HCT116 (cell line): ENCODE data around the gene EPHB4. TPM values are rescaled to one million over a fixed set of nuclear protein-coding genes. Genes with fewer than 3 reads are reported as not detected.

ENCODE experiments used
- ATAC-seq: fragments of 200-7000 bp; cut with Tn5 transposase; 2 replicates; pipeline ENCODE4 v1.9.1; 2020; ENCODE audit warnings: mild to moderate bottlenecking, moderate library complexity
- BruUV-seq: library from RNA; stranded (reverse); fragments of 400-500 nt; replicated peaks from 2 replicates; lab custom pipeline; 2021; lab: Mats Ljungman, UMichigan
- CTCF ChIA-PET: fragments of 300-600 bp; sonication (Branson Sonifier 250); formaldehyde crosslinking; loops from one replicate; lab custom pipeline; 2021; ENCODE audit warnings: antibody characterized with exemption; lab: Charles Lee
- POLR2A ChIA-PET: fragments of 300-600, 350-600 bp; sonication (Branson Sonifier 250); formaldehyde crosslinking; loops from one replicate; lab custom pipeline; 2021; ENCODE audit warnings: antibody characterized with exemption; lab: Charles Lee
- RAD21 ChIA-PET, 2 experiments: fragments of 300-600 bp; sonication (Branson Sonifier 250); formaldehyde crosslinking; loops; one replicate each; lab custom pipeline; 2023; ENCODE audit warnings: low total read pairs in 2 of 2; ENCODE audit not compliant: uncharacterized antibody in 2 of 2, unreplicated experiment in 2 of 2, low non-redundant PET in 1 of 2; lab: Charles Lee
- DNase-seq: peaks from one replicate; pipeline ENCODE4 v3.0.0-alpha.2; 2010; ENCODE audit warnings: low read depth, low spot score
- H2AFZ ChIP-seq: fragments of 200-600 bp; shearing (Covaris generic), sonication (generic); 2 replicates; pipeline ENCODE4 v1.6.1; 2017; ENCODE audit warnings: low read depth, mixed run types, mixed read lengths, antibody characterized with exemption, low read length; ENCODE audit not compliant: poor library complexity, severe bottlenecking
- H3K27ac ChIP-seq: 2 replicates; pipeline ENCODE4 v1.5.1; 2012; ENCODE audit warnings: low read depth, low read length
- H3K27me3 ChIP-seq: fragments of 200-600 bp; sonication (generic); 2 replicates; pipeline ENCODE4 v1.6.1; 2016; ENCODE audit warnings: mixed run types, low read length, mixed read lengths; ENCODE audit not compliant: insufficient read depth
- H3K36me3 ChIP-seq, 2 experiments: fragments of 200-500 bp in 1 of 2; fragments of 200-600 bp in 1 of 2; sonication (Bioruptor generic) in 1 of 2; sonication (generic) in 1 of 2; 2 replicates each; pipeline versions ENCODE4 v1.5.1 to v1.6.1; 2014 to 2016; ENCODE audit warnings: low read length in 2 of 2, inconsistent platforms in 1 of 2, mixed read lengths in 1 of 2, mixed run types in 1 of 2; ENCODE audit not compliant: insufficient read depth in 2 of 2, control insufficient read depth in 1 of 2
- H3K4me1 ChIP-seq, 2 experiments: fragments of 200-600 bp in 1 of 2; sonication (generic) in 1 of 2; 2 replicates each; pipeline versions ENCODE4 v1.5.1 to v1.6.1; 2012 to 2017; ENCODE audit warnings: low read length in 2 of 2, inconsistent platforms in 1 of 2, mild to moderate bottlenecking in 1 of 2, mixed read lengths in 1 of 2, mixed run types in 1 of 2, moderate library complexity in 1 of 2; ENCODE audit not compliant: insufficient read depth in 2 of 2, control insufficient read depth in 1 of 2
- H3K4me2 ChIP-seq: fragments of 200-600 bp; sonication (generic); 2 replicates; pipeline ENCODE4 v1.6.1; 2017; ENCODE audit warnings: mixed run types, low read length, mixed read lengths
- H3K4me3 ChIP-seq, 2 experiments: fragments of 200-600 bp in 1 of 2; sonication (generic) in 1 of 2; replicated peaks in 1 of 2; 2 replicates each; pipeline ENCODE4 v1.5.1; 2011 to 2016; ENCODE audit warnings: low read length in 2 of 2, control low read depth in 1 of 2, low read depth in 1 of 2, mild to moderate bottlenecking in 1 of 2, mixed read lengths in 1 of 2, mixed run types in 1 of 2
- H3K79me2 ChIP-seq: fragments of 200-600 bp; sonication (generic); 2 replicates; pipeline ENCODE4 v1.6.1; 2017; ENCODE audit warnings: mild to moderate bottlenecking, mixed run types, low read length, moderate library complexity, mixed read lengths; ENCODE audit not compliant: insufficient read depth
- H3K9ac ChIP-seq: fragments of 200-600 bp; sonication (generic); 2 replicates; pipeline ENCODE4 v1.6.1; 2016; ENCODE audit warnings: low read length, mixed read lengths
- H3K9me2 ChIP-seq: fragments of 200-600 bp; sonication (generic), shearing (Covaris generic); 2 replicates; pipeline ENCODE4 v1.6.1; 2017; ENCODE audit warnings: mixed run types, mild to moderate bottlenecking, moderate library complexity; ENCODE audit not compliant: insufficient read depth
- H3K9me3 ChIP-seq, 2 experiments: fragments of 200-500 bp in 1 of 2; fragments of 200-600 bp in 1 of 2; sonication (Bioruptor generic) in 1 of 2; sonication (generic) in 1 of 2; 2 replicates each; pipeline ENCODE4 v1.6.1; 2014 to 2017; ENCODE audit warnings: low read length in 2 of 2, mixed read lengths in 2 of 2, inconsistent platforms in 1 of 2, low read depth in 1 of 2, mild to moderate bottlenecking in 1 of 2, mixed run types in 1 of 2, moderate library complexity in 1 of 2; ENCODE audit not compliant: control insufficient read depth in 1 of 2, insufficient read depth in 1 of 2
- H4K20me1 ChIP-seq: fragments of 200-600 bp; sonication (generic), shearing (Covaris generic); 2 replicates; pipeline ENCODE4 v1.6.1; 2017; ENCODE audit warnings: mixed run types, mild to moderate bottlenecking, moderate library complexity; ENCODE audit not compliant: insufficient read depth
- CEBPB ChIP-seq: IDR thresholded peaks from 2 replicates; pipeline ENCODE4 v1.6.1; 2012; ENCODE audit warnings: low read depth
- EGR1 ChIP-seq: IDR thresholded peaks from 2 replicates; pipeline ENCODE4 v1.6.1; 2012; ENCODE audit warnings: low read depth
- ELF1 ChIP-seq: IDR thresholded peaks from 2 replicates; pipeline ENCODE4 v1.6.1; 2012; ENCODE audit warnings: low read depth, borderline replicate concordance
- EZH2 ChIP-seq: fragments of 200-600 bp; sonication (generic); IDR thresholded peaks from 2 replicates; pipeline ENCODE4 v1.6.1; 2017; ENCODE audit warnings: antibody characterized with exemption, mixed run types
- EZH2phosphoT487 ChIP-seq: fragments of 200-600 bp; IDR thresholded peaks from 2 replicates; pipeline ENCODE4 v1.6.1; 2018; ENCODE audit warnings: antibody characterized with exemption, borderline replicate concordance
- FOSL1 ChIP-seq: IDR thresholded peaks from 2 replicates; pipeline ENCODE4 v1.6.1; 2012; ENCODE audit warnings: low read depth
- JUND ChIP-seq: IDR thresholded peaks from 2 replicates; pipeline ENCODE4 v1.6.1; 2012
- POLR2A ChIP-seq: IDR thresholded peaks from 2 replicates; pipeline ENCODE4 v1.7.0; 2011; ENCODE audit warnings: borderline replicate concordance; ENCODE audit not compliant: insufficient read depth, insufficient read length; ENCODE audit errors: extremely low read depth
- POLR2AphosphoS5 ChIP-seq: IDR thresholded peaks from 2 replicates; pipeline ENCODE4 v1.6.1; 2011; ENCODE audit warnings: mild to moderate bottlenecking, low read depth, low read length, moderate library complexity
- RAD21 ChIP-seq: IDR thresholded peaks from 2 replicates; pipeline ENCODE4 v1.6.1; 2012; ENCODE audit warnings: low read depth, mild to moderate bottlenecking
- SIN3A ChIP-seq: IDR thresholded peaks from 2 replicates; pipeline ENCODE4 v1.6.1; 2012; ENCODE audit warnings: low read depth
- SP1 ChIP-seq: IDR thresholded peaks from 2 replicates; pipeline ENCODE4 v1.6.1; 2012; ENCODE audit warnings: low read depth
- SRF ChIP-seq: IDR thresholded peaks from 2 replicates; pipeline ENCODE4 v1.6.1; 2012; ENCODE audit warnings: low read depth
- TCF7L2 ChIP-seq: IDR thresholded peaks from 2 replicates; pipeline ENCODE4 v1.7.0; 2011; ENCODE audit warnings: borderline replicate concordance, inconsistent platforms; ENCODE audit not compliant: insufficient read depth, insufficient read length; ENCODE audit errors: extremely low read depth
- YY1 ChIP-seq: IDR thresholded peaks from 2 replicates; pipeline ENCODE4 v1.6.1; 2011; ENCODE audit warnings: low read length, low read depth, moderate library complexity, mild to moderate bottlenecking; ENCODE audit not compliant: insufficient replicate concordance; ENCODE audit errors: extremely low read depth
- ZFX ChIP-seq: fragments of 450-650 bp; IDR thresholded peaks from 2 replicates; pipeline ENCODE4 v1.6.1; 2017
- ZNF274 ChIP-seq: fragments of 200-500 bp; sonication (Bioruptor generic); IDR thresholded peaks from 2 replicates; pipeline ENCODE4 v1.6.1; 2014; ENCODE audit warnings: mild to moderate bottlenecking, low read depth, low read length, inconsistent platforms
- intact Hi-C: fragments of 100-400 bp; cut with micrococcal nuclease; formaldehyde crosslinking; loops from 2 replicates; pipeline ENCODE4 v1.10.0; 2022
- total RNA-seq: library from RNA; stranded (reverse); gene quantifications from one replicate; pipeline ENCODE4 v1.2.1, GENCODE V29; 2021; ENCODE audit not compliant: unreplicated experiment
- TF ChIP-seq, protein P1 (sequence below): IDR thresholded peaks from 2 replicates; pipeline ENCODE4 v1.6.1; 2012
- TF ChIP-seq, protein P2 (sequence below): IDR thresholded peaks from 2 replicates; pipeline ENCODE4 v1.6.1; 2012; ENCODE audit warnings: low read depth
- TF ChIP-seq, protein P3 (sequence below): IDR thresholded peaks from 2 replicates; pipeline ENCODE4 v1.6.1; 2012
- TF ChIP-seq, protein P4 (sequence below), 3 experiments: fragments of 200-600 bp in 1 of 3; sonication (generic) in 1 of 3; IDR thresholded peaks in 2 of 3; conservative IDR thresholded peaks in 1 of 3; 2 replicates each; pipeline ENCODE4 v1.5.1; 2012 to 2017; ENCODE audit warnings: low read depth in 2 of 3, low read length in 2 of 3, antibody characterized with exemption in 1 of 3, borderline replicate concordance in 1 of 3, control low read depth in 1 of 3, mild to moderate bottlenecking in 1 of 3, mixed read lengths in 1 of 3, mixed run types in 1 of 3, moderate library complexity in 1 of 3; ENCODE audit not compliant: insufficient read depth in 1 of 3

EPHB4 gene
- total RNA-seq, 1 experiment from 2014 or later: 61.1 TPM

DNA sequence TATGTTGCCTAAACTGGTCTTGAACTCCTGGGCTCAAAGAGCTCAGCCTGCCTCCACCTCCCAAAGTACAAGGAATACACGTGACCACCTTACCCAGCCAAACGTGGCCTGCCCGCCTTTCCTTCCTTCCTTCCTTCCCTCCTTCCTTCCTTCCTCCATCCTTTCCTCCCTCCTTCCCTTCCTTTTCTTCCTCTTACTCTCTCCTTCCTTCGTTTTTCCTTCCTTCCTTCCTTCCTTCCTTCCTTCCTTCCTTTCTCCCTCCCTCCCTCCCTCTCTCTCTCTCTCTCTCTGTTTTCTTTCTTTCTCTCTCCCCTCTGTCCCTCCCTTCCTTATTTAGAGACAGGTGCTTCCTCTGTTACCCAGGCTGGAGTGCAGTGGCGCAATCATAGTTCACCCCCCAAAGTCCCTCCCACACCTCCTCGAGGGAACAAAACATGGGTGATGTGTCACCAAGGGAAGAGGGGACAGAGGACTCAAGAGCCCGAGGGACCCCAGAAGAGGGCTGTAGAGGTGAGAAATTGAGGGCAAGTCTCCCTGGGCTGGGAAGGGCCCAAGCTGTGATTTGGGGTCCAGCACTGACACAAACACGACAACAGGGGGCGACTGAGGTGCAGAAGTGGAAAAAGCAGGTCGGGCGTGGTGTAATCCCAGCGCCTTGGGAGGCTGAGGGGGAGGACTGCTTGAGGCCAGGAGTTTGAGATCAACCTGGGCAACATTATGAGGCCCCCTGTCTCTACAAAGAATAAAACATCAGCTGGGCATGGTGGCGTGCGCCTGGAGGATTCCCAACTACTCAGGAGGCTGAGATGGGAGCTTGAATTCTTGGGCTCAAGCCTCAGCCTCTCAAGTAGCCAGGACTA lies 28.1 kb downstream of the EPHB4 start:
- Histone ChIP-seq H3K27me3 (no peaks in the 10 kb centered on the region), H3K9me3 (no peaks in the 10 kb centered on the region), H3K79me2 (no peaks in the 10 kb centered on the region), H3K4me2 (peak overlapping the region; percentile 31), H3K9me2 (no peaks in the 10 kb centered on the region), H4K20me1 (no peaks in the 10 kb centered on the region), H3K4me3 (no peak overlapping the region), H3K9ac (no peak overlapping the region), H3K27ac (no peak overlapping the region), H3K36me3 (0 out of 4 replicates have a peak, but pooled peaks cover 0 to 4% of the 10 kb centered on the region in 2 experiments), H2AFZ (no peak overlapping the region), H3K4me1 (peaks cover 43 to 57% of the 10 kb centered on the region in 2 experiments)
- intact Hi-C loops: loop anchor here (1.0 kb wide), 1 partner anchor 53 kb away; the partner anchor contains the start of gene SLC12A9
- DNase-seq: no peak
- POLR2A ChIA-PET: interaction anchor here (2.3 kb wide), 1 partner anchor 28 kb away, joined by 9 read pairs; the partner anchor contains the start of gene EPHB4
- CTCF ChIA-PET: interaction anchor here (0.6 to 4.9 kb wide), 8 partner anchors 10 to 167 kb away, joined by 3 to 48 read pairs (median 5); partner anchors contain the start of genes EPHB4, POP7 and SLC12A9
- RAD21 ChIA-PET: interaction anchor here (0.6 to 1.0 kb wide), 3 partner anchors 53 to 94 kb away, joined by 3 read pairs; partner anchors contain the start of genes POP7 (in 1 of the 2), SLC12A9 (in 1 of the 2) and UFSP1 (in 1 of the 2)
- peak; percentile 77 for ATAC-seq
- no TSS peak for BruUV-seq
- no peak for TF ChIP-seq ZFX
- no peak for TF ChIP-seq JUND
- no peak for TF ChIP-seq EGR1
- peak; percentile 8 for TF ChIP-seq YY1
- no peak for TF ChIP-seq FOSL1
- TF ChIP-seq, protein P1, sequence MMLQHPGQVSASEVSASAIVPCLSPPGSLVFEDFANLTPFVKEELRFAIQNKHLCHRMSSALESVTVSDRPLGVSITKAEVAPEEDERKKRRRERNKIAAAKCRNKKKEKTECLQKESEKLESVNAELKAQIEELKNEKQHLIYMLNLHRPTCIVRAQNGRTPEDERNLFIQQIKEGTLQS: no peak
- peak; percentile 12; the same call in 1 of the 2 replicates for TF ChIP-seq POLR2AphosphoS5
- no peak for TF ChIP-seq EZH2phosphoT487
- TF ChIP-seq ZNF274: no peak
- TF ChIP-seq SRF: no peak
- no peak for TF ChIP-seq CEBPB
- no peak for TF ChIP-seq POLR2A
- TF ChIP-seq SIN3A: no peak
- TF ChIP-seq TCF7L2: no peak
- no peak for TF ChIP-seq SP1
- TF ChIP-seq ELF1: no peak
- TF ChIP-seq, protein P2, sequence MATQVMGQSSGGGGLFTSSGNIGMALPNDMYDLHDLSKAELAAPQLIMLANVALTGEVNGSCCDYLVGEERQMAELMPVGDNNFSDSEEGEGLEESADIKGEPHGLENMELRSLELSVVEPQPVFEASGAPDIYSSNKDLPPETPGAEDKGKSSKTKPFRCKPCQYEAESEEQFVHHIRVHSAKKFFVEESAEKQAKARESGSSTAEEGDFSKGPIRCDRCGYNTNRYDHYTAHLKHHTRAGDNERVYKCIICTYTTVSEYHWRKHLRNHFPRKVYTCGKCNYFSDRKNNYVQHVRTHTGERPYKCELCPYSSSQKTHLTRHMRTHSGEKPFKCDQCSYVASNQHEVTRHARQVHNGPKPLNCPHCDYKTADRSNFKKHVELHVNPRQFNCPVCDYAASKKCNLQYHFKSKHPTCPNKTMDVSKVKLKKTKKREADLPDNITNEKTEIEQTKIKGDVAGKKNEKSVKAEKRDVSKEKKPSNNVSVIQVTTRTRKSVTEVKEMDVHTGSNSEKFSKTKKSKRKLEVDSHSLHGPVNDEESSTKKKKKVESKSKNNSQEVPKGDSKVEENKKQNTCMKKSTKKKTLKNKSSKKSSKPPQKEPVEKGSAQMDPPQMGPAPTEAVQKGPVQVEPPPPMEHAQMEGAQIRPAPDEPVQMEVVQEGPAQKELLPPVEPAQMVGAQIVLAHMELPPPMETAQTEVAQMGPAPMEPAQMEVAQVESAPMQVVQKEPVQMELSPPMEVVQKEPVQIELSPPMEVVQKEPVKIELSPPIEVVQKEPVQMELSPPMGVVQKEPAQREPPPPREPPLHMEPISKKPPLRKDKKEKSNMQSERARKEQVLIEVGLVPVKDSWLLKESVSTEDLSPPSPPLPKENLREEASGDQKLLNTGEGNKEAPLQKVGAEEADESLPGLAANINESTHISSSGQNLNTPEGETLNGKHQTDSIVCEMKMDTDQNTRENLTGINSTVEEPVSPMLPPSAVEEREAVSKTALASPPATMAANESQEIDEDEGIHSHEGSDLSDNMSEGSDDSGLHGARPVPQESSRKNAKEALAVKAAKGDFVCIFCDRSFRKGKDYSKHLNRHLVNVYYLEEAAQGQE: no peak
- TF ChIP-seq, protein P3, sequence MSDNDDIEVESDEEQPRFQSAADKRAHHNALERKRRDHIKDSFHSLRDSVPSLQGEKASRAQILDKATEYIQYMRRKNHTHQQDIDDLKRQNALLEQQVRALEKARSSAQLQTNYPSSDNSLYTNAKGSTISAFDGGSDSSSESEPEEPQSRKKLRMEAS: no peak
- TF ChIP-seq, protein P4, sequence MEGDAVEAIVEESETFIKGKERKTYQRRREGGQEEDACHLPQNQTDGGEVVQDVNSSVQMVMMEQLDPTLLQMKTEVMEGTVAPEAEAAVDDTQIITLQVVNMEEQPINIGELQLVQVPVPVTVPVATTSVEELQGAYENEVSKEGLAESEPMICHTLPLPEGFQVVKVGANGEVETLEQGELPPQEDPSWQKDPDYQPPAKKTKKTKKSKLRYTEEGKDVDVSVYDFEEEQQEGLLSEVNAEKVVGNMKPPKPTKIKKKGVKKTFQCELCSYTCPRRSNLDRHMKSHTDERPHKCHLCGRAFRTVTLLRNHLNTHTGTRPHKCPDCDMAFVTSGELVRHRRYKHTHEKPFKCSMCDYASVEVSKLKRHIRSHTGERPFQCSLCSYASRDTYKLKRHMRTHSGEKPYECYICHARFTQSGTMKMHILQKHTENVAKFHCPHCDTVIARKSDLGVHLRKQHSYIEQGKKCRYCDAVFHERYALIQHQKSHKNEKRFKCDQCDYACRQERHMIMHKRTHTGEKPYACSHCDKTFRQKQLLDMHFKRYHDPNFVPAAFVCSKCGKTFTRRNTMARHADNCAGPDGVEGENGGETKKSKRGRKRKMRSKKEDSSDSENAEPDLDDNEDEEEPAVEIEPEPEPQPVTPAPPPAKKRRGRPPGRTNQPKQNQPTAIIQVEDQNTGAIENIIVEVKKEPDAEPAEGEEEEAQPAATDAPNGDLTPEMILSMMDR (IDR thresholded peaks at IDR 0.05 in 2 of 3, conservative IDR thresholded peaks at IDR 0.05 in 1 of 3; ENCODE audit: borderline replicate concordance in 1 of 3, insufficient read depth in 1 of 3, low read depth in 2 of 3, low read length in 2 of 3): peak; percentile 69 to 89 (median 83); a peak in 5 of 6 replicates
- TF ChIP-seq RAD21: peak; percentile 82
- TF ChIP-seq EZH2: no peak
